Stimulated activated CD8-positive, alpha-beta memory T cell treated with anti-CD3 and anti-CD28 coated beads, Interleukin-7, amount 100 ng/mL, for 24 hours (primary cell): ENCODE data around the gene EFHC1.
"Not testable (repeated sequence)": the region's sequence is repeated elsewhere in the genome, so short reads cannot be mapped to it uniquely, and the experiment has no call there.

ENCODE experiments used
- DNase-seq: peaks from one replicate; pipeline ENCODE4 v3.0.0-alpha.2; 2020; ENCODE audit warnings: low read depth

The EFHC1 gene

DNA sequence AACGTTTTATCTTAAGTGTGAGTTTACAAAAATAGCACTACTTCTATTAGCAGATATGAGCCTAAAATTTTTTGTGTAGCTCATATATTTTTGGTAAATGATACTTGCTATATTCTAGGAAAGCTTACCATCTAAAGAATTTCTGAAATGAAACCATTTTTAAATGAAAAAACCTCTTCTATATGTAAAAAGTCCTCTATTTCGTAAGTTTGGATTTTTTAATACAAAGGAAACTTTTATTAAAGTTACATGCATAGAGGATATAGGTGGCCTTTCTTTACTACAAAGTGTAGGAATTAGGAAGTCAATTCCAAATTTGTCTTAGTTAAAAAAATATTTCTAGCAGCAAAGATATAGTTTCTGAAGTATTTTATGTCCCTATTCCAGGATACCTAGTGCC, 18.8 kb downstream of the EFHC1 start:
- DNase-seq: no peak

DNA sequence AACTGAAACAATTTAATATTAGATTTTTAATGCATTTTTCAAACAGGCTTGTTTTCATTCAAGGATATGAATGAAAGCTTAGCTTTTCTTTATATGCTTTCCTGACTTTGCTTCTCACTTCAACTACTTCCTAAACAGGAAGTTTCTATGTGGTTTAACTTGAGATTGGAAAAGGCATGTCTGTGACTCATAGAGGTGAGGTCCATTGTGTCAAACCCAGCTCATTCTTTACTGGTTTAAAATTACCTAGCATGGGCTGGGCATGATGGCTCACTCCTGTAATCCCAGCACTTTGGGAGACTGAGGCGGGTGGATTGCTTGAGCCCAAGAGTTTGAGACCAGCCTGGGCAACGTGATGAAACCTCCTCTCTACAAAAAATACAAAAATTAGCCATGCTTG, 34.4 kb downstream of the EFHC1 start:
- DNase-seq: no peak

DNA sequence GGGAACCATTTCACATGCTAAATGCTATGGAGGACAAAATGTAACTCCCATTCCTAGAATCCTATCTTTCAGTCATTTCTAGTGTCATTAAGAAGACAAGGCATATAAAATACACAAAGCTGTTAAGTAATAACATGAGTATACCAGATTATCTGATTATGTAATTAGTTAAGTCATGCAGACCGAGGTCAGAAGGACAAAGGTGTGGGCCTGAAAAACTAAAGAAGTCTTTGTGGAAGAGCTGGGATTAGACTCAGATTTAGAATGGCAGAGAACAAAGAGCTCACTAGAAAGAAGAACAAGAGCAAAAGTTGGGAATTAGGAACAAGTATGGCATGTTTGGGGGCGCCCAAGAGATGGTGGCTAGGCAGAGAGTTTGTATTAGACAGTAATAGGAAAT, 37.0 kb downstream of the EFHC1 start:
- no peak for DNase-seq

DNA sequence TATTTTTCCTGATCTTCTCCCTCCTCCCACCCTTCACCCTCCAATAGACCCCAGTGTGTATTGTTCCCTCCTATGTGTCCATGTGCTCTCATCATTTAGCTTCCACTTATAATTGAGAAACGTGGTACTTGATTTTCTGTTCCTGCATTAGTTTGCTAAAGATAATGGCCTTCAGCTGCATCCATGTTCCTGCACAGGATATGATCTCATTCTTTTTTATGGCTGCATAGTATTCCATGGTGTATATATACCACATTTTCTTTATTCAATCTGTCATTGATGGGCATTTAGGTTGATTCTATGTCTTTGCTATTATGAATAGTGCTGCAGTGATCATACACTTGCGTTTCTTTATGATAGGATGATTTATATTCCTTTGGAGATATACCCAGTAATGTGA, 41.1 kb downstream of the EFHC1 start:
- DNase-seq: not testable (repeated sequence)

DNA sequence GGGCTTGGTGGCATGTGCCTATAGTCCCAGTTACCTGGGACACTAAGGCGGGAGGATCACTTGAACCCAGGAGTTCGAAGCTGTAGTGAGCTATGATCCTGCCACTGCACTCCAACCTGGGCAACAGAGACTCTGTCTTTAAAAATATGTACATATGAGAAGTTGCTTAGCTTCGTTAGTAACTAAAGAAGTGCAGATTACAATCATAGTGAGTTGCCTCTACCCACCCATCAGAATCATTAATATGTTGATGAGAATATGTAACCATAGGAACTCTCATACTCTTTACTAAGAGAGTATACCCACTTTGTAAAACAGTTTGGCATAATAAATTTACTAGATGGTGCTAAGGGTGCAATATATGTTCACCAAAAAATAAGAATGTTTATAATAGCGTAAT, 54.0 kb downstream of the EFHC1 start:
- no peak for DNase-seq

DNA sequence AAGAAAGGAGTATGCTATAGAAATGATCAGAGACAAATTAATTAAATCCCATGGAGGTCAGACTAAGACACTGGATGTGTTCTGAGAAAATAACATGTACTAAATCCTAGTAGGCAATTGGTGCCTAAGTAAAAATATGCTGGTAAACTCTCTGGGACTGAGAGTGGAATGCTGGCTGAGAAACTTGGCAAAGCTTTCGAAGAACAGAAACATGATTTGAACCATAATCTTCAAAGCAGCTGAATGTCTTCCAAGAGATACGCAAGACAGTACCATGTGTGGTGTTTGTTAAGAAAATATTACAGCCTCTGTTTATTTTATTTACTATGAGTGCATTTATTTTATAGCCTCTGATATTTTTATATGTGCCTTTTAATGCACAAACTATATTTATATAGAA, 55.2 kb downstream of the EFHC1 start:
- DNase-seq: no peak

DNA sequence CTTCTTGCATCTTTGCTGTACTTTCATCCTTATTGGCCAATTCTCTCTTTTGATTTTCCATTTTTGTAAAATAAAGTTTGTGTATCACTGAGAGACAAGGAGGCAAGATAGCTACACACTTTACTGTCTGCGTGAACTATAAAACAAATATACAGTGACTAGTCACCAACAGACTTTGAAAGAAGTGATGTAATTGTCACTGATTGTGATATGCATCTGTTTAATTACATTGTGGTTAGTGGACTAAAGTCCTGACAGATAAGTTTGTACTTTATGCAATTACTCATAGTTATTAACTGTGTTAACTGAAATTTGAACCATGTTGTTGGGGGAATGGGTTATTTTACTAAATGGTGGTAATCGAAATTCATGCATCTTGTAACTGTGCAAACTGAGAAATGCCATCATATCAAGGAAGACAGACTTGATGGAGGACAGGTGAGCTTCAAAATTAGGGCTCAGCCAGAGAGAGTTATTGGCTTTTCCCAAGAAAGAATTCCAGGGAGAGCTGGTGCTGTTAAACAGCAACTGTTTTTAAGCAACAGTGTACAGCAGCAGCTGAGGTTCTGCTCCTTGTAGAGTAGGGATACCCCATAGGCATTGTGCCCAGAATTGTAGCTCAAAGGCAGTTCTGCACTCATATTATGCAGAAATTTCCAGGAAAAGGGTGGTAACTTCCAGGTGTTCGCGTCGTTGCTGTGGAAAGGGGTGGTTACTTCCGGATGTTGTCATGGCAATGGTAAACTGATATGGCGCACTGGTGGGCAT, 62.9 kb downstream of the EFHC1 start:
- DNase-seq: no peak

DNA sequence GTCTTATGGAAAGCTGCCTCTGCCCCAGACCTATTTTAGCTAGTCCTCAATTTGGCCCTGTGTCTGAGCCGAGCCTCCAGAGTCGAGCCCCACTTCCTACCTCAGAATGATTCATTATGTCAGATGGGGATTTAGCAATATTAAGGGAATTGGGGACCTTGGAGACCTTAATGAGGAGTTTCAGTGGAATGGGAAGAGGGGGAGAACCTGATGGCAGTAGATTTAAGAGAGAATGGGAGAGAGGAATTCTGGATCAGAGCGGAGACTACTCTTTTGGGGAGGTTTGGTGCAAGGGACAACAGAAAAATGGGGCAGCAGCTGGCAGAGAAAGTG, 63.5 kb downstream of the EFHC1 start:
- no peak for DNase-seq

DNA sequence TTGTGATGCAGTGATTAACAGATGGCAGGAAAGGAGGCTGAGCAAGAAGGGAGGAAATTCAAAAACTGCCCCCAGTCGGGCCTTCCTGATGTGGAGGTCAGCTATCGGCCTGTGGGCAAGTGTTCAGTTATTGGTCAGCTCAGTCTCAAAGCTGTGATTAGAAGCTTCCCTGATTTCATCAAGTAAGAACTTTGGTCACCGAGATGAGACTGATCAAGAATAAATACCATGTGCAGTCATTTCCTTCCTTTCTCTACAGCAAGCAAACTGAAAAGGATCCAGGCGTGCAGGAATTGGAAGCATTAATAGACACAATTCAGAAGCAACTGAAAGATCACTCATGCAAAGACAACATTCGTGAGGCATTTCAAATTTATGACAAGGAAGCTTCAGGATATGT, 69.7 kb downstream of the EFHC1 start:
- no peak for DNase-seq

DNA sequence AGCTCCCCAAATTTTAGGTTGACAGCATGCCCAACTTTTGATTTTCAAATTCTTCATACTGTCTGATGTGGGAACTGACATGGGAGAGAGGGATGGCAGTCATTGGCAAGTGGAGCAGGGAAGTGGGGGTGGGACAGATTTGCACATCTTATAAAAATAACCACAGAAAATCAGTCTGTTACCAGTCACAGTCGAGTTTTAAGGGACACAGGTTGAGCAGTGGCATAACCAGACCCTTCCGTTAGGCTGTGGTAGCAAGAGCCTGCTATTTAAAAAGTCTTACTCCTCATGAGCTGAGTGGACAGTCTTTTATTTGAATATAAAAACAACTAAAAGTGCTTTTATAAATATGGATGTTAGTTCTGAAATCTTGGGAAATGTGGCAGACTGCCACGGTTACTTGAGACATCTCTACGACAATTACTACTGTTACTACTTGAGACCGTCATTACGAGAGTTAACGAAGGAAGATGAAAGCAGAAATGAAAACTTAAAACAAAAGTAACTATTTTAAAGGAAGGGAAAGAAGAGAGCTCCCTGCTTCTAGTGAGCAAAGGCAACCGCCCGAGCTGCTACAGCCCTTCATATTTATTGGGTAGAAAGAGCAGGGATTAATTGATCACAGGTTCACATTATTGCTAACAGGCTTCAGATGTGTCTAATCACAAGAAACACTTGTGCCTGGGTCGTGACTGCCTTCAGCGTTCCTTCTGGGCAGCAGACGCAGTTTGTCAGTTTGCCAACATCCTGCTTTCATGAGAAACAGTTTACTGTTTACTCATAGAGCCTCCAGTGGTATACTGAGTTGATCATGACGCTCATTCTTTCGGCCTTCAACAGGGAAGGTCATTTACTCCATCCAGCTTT, 71.3 kb downstream of the EFHC1 start:
- no peak for DNase-seq

DNA sequence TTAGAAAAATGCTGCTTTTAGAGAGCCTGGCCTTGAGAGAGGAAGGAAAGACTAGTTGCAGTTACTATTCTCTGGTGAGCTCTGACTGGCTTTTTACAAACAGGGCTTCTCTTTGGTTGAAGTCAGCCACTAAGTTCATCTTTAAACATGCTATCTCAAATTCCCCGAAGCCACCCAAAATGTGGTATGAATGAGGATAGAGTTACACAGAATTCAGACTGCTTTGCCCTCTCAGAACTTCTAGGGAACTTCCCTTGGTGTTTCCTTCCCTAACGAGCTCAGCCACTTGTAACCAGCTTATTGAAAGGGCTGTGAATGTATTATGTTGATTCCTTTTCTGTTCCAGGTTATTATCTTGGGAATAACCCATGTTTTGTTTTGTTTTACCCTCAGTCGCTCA, 73.5 kb downstream of the EFHC1 start:
- DNase-seq: no peak

DNA sequence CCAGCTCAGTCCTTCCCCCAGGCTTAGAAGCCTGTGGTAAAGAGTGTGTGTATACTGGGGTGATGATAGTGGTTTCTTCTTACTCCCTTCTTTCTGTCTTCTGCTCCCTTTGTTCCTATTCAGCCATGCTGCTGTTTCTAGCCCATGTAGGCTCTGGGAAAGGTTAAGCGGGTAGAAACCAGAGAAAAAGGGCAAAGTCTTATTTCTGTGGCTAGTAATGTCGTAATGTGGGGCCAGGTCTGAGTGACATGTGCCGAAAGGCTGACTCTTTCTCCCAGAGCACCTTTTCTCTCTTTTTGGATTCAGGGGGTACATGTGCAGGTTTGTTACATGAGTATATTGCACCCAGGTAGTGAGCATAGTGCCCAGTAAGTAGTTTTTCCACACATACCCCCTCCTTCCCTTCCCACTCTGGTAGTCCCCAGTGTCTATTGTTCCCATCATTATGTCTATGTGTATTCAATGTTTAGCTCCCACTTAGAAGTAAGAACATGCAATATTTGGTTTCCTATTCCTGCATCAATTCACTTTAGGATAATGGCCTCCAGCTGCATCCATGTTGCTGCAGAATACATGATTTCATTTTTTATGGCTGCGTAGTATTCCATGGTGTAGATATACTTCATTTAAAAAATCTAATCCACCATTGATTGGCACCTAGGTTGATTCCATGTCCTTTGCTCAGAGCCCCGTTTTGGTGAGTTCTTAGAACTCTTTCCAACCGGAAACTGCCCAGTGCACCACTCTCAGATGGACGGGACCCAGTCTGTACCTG, 74.3 kb downstream of the EFHC1 start:
- no peak for DNase-seq

DNA sequence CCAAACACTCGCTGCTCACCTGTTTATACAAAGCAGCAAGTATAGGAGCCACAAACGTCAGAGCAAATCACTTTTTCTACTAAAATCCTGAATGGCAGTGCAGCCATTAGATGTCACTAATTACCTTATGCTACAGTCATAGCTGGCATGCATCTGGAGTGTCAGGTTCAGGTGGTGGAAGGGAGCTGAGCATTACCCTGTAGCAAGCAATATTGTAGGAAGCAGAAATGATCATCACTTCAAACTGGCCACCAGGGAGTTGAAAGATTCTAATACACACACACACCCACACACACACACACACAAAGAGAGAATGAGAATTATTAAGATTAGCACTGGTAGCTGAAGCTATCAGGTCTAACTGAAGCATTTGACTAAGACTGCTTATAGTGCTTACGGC, 75.8 kb downstream of the EFHC1 start:
- DNase-seq: no peak

DNA sequence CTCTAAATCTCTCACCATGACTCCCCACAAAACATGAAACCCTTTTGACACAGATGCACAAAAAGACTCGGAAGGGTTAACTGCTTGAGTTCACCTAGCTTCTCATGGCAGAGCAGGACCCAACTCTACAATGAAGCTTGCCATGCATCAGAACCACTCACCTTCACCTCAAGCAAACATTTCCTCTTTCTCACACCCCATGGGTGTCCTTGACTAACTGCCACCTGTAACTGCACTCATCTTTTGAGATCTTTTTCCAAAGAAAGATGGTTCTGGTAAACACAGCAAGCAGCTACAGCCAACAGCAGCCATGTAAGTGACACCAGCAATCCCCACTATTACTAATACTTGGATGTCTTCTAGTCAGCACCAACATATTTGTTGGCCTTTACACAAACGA, 76.5 kb downstream of the EFHC1 start:
- DNase-seq: no peak

DNA sequence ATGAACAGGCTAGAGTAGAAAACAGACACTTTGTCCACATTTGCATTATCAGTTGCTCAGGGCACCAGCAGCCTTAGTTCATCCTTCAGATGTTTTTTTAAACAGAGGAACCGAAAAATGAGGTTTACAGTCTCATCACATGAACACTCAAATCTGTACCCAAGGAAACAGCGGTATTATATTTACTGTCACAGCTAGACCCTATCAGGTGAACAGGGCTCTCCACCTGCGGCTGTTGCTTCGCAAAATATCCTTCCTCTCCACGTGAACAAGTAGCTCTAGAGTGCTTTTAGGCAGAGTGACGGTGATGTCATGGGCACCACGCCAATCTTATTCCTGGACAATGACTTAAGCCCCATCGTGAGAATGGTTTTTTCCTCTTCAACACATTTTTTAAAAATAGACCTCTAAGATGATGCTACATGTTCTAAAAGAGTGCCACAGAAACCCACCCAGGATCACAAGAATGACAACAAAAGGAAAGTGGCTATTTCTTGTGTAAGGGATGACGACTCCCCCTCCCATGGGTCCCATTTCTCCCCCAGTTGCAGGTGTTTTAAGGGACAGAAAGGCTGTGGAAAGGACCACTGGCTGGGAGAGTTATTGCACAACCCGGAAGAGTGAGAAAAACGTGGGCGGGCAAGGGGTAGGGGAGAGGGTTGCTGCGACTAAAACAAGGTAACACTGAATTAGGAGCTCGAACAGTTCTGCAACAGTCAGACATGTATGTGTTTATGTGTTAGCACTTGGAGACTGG, 77.7 kb downstream of the EFHC1 start:
- DNase-seq: no peak

DNA sequence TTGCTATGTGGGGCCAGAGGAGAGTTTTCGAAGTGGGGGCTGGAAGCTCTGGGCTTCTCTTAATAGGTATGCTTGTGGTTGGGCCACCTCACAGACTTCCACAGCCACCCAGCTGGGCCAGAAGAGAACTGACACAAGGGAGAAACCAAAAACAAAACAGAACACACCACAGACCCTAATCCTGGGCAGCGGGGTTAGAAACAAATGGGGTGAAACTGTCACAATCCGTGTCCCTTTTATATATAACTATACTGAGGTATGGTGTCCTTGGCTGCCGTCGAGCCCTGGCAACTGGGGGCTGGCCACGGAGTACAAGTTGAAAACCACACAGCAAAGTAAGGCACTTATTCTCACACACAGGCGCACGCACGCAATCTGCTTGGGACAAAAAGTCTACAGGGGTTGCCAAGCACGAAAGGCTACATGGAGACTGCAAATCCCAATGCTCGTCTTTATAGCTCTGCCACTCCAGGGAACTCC, 78.4 kb downstream of the EFHC1 start:
- no peak for DNase-seq

DNA sequence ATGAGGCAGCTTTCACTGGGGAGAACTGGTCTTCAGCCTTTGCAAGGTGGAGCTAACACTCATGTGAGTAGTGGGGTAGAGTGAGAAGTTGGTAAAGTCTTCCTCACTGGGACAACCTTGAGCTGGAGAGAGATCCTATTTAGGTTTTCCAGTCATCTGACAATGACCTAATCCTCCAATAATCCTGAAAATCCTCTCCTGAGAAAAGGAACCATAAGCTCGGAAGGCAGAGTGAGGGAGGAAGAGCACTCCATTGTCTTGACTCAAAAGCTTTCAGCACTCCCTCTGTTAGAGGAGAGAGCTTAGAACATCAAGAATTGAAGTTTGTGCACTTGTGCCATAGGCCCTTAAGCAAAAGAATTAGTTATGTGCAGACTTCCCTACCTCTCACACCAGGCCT, 78.9 kb downstream of the EFHC1 start:
- no peak for DNase-seq

DNA sequence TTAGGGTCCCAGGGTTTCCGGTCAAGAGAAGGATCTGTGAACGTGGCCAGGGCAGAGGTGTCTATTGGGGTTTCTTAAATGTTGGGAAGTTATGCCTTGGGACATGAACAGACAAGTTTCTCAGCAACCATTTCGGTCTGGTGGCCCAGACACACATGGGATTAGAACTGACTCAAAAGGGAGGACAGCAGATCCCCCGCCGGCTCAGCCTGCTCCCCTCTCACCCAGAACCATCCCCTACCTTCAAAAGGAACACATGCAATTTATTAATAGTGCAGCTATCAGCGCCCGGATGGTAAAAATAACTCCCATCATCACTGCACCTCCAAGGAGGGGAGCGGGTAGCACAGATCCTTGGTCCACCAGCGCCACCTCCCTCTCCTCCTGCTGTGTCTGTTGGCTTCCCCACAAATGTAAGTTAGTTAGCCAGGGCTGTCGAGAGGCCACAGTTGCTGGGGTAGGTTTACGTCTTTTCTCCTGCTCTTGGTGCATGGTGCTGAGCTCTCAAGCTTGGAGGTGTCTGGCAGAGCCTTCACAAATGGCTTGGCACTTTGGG, 79.6 kb downstream of the EFHC1 start:
- DNase-seq: no peak

DNA sequence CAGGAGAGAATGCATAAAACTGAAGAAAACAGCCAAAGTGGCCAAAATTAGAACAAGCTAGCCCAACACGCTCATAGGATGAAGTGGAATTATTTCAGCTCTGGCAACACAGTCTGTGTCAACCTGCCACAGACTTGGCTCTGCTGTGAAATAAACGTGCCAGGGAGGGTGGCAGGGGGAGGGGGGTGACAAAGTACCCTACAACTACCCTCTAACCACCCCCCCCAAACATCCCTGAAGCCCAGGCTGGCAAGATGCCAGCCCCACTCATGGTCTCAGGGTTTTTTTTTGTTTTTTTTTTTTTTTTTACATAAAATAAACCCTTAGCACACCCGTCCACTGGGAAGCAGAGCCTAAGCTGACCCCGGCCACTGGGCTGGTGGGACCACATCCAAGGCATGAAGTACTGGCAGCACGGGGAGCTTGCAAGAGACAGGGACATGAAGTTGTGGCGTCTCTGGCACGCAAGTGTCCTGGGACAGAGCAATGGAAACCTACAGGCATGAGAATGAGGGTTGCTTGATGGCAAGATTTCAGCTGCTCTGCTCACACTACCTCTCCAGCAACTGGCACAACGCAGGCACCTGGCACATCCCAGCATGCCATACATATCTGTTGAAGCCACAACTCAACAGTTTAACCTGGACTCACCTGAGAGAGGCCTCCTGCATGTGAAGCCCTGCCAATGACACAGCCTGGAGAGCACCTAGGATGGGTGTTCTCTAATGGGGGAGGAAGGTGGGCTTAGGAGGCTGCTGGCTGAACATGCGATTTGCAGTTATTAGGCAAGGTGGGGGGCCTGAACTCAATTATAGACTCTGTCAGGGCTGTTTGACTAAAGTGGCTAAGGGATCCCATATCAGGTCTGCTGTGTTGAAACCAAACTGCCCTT, 80.3 kb downstream of the EFHC1 start:
- no peak for DNase-seq

DNA sequence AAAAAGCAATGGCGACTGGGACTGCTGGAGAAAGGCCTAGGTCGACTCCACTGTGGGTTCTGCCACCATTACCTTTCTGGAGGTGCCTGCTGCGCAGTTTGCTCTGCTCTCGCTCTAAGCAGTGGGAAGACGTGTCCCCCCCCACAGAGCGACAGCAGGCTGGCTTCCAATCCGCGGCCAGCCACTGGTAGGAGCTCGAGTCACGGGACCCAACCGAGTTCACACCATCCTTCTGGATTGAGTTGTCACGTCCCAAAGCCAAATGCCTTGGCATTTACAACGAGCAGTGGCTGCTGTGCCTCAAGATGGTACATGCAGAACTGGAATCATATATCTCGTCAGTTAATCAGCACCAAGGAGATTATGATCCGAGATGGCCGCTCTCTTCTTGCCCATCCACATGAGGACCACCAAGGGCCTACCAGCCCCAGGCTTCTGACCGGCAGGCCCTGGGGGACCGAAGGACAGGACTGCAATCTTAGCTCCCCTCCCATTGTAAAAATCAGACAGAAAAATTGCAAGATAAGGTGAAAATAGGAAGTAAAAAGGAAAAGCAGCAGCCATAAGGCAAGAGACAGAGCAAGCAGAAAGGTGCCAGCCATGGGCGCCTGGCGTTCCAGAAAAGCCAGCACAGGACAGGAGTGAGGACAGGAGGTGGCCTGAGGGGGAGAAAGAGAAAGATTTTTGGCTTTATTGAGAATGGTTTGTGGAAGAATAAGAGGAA, 82.3 kb downstream of the EFHC1 start:
- DNase-seq: no peak
